CD4-positive, alpha-beta T cell treated with Interleukin-15 for 1 hour (primary cell): ENCODE results near the gene IZUMO4.

ENCODE experiments used
- DNase-seq: peaks from one replicate; pipeline ENCODE4 v3.0.0-alpha.2; 2020

Gene IZUMO4, protein sequence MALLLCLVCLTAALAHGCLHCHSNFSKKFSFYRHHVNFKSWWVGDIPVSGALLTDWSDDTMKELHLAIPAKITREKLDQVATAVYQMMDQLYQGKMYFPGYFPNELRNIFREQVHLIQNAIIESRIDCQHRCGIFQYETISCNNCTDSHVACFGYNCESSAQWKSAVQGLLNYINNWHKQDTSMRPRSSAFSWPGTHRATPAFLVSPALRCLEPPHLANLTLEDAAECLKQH

GRCh38 chr19:2096480-2097202 is at the start of gene IZUMO4:
TSS of gene IZUMO4 (plus strand) at chr19:2096915. CDS start at chr19:2096946, 31 bp downstream.
- DNase-seq = peak; percentile 98

- no peak for DNase-seq
Measured at GRCh38 chr19:2047076-2047448, 49.7 kb upstream of the IZUMO4 start.

GRCh38 chr19:2047449-2048103 is 49.1 kb upstream of the IZUMO4 start:
- DNase-seq = peak; percentile 46

DNA sequence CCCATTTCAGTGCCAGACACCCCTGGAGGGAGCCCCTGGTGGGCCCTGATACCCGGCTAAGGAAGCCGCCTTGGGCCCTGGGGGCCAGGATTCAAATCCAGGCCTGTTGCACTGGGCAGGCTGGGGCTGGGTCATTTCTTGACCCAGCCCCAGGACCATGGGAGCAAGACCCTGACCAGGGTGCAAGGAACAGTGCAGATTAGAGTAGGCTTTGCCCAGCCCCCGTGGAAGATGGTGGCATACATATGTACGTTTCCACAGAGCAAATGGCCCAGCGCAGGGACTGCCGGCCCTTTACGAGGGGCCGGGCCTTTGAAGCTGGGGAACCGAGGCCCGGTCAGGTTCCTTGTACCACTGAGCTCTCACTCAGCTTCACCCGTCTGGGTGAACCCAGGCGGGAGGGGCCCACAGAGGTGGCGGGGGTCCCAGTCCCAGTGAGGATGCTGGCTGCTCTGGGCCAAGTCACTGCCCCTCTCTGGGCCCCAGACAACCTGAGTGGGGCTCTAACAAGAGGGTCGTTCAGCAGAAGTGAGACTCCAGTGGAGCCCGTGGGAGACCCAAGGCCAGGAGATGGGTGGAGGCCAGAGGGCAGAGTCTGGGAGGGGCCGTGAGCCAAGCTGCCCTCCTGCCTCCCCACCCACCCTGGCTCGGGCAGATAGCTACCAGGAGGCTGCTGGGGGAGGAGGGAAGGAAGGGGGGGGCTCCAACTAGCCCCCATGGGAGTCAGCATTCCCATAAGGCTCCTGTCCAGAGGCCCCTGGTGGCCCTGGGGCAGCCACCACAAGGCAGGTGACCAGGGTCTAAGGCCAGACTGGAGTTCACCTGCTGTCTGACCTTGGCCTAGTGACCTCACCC is 48.4 kb upstream of the IZUMO4 start:
- DNase-seq = no peak

DNA sequence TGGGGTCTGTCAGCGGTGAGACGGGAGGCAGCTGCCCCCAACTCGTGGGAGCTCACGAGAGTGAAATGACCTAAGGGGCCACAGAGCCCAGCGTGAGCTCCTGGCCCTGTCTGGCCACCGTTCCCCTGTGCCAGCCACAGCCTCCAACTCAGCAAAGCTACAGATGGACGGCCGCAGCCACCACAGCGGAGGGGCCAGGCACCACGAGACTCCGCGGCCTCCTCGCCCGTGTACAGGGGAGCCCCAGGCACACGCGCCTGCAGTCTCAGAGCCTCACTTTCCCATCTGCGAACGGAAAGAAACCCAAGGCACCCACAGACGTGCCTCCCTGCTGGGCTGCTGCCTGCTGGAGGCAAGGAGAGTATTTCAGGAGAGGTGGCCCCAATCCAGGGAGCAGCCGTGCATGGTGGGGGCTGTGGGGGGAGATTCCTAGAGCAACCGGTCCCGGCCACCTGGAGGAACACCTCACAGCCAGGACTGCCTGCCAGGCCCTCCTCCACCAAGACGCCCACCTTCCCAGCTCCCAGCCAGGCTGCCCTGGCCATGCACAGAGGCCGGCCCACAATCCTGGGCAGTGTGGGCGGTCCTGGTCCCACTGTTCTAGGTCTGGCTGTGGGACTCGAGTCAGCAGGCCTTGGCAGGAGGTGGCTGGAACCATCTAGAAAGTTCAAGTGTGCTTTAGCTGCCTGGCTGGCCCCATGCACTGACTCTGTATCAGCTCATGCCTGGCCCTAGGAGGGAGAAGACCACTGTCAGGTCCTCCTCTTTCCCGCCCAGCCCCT is 47.6 kb upstream of the IZUMO4 start:
- DNase-seq = no peak

- peak; percentile 89 for DNase-seq
Measured at GRCh38 chr19:2049741-2050348, 46.9 kb upstream of the IZUMO4 start.

DNA sequence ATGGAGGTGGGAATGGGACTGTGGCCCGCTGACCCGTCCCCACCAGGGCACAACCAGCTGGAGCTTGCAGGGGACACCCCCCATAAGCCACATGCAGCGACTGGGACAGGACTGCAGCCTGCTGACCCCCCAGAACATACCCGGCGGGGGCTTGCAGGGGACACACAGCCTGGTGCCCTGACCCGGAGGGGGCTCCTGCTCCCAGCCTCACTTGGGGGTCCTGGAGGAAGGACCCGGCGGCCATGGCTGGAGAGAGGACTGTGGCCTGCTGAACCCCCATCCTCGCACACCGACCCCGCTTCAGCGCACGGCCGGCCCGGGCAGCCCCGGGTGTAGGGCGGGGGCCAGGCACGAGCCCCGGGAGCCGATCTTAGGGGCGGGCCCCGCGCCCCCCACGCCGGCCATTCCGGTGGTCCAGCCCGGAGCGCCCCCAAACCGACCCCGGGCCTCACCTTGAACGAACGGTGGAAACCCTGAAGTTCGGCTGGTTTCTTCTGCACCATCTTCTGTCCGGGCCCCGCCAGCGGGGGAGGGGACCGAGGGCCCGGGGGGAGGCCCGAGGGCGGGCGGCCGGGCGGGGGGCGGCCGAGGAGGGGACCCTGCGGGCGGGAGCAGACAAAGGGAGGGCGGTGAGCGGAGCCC is 46.2 kb upstream of the IZUMO4 start:
- no peak for DNase-seq

DNA sequence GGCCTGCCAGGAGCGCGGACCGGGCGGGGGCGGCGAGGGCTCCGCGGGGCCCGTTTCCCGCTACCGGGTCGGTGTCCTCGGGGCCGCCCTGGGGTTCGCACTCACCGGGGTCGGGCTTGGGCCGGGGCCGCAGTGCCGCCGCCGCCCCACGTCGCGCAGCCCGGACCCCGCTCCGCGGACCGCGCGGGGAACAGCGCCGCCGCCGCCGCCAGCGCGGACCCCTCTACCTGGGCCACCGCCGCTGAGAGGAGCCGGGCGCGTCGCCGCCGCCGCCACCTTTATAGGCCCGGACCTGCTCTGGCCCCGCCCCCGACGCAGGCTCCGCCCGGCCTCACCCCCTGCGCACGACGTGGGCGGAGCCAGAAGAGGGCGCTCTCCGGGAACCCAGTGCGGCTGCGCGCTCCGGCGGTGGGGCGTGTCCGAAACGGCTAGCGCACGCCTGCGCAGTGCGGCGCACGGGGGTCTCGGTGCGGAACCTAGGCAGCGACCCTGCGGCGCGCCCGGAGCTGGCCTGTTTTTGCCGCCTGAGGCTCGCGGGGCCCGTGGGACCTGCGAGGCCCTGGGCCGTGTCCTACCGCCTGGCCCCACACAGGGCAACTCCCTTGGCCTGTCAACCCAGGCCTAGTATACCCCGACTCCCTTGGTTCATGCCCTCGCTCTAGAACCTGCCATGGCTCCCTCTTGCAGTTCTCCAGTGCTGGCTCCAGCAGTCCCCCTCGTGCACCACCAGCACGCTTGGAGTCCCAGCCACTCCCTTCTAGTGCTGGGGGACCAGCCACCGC is 45.5 kb upstream of the IZUMO4 start, which contains the start of gene MKNK2:
TSS of gene MKNK2 (minus strand) at position 254 of the 782 bp plus-strand sequence. CDS start 393 bp downstream, outside the sequence.
- peak; percentile 88 for DNase-seq

DNA sequence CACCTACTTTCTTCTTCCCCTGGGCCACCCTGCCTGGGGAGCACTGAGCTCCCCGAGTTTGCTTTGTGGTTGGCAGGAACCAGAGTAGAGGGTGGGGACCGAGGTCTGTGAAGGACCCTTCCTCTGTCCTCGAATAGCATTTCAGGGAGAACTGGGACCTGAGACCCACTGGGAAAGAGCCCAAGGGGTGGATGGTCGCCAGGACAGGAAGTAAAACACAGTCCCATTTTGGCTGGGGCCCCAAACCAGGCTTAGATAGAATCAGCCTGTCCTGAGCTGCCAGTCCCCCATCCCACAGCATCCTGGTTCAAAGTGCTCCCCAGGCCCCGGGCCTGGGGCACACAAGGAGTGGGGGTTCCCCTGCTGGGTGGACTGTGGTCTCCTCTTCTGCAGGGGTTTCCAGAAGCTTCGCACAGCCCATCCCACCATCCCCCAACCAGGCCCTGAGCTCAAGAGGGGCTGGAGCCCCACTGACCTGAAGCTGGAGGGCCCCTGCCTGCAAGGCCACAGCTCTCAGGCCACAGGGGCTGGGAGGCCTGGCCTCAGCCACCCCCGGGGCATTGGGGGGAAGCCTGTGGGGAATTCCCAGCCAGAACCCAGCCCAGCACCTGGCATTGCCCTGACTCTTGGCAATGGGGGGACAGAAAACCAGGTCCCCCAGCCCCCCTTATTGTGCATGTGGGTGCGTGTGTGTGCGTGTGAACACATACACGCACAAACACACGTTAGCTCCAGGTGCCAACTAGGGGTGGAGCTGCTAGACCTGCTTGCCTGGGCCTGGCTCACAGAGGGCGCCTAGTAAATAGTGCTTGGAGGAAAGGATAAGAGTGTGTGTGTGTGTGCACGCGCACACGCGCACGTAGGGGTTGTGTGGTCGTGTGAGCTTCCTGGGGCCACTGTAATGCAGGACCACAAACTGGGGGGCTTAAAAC is 44.7 kb upstream of the IZUMO4 start:
- peak; percentile 84 for DNase-seq

- no peak for DNase-seq
Measured at GRCh38 chr19:2053601-2054389, 42.9 kb upstream of the IZUMO4 start.

GRCh38 chr19:2054763-2055162 is 42.0 kb upstream of the IZUMO4 start:
- DNase-seq = no peak

DNA sequence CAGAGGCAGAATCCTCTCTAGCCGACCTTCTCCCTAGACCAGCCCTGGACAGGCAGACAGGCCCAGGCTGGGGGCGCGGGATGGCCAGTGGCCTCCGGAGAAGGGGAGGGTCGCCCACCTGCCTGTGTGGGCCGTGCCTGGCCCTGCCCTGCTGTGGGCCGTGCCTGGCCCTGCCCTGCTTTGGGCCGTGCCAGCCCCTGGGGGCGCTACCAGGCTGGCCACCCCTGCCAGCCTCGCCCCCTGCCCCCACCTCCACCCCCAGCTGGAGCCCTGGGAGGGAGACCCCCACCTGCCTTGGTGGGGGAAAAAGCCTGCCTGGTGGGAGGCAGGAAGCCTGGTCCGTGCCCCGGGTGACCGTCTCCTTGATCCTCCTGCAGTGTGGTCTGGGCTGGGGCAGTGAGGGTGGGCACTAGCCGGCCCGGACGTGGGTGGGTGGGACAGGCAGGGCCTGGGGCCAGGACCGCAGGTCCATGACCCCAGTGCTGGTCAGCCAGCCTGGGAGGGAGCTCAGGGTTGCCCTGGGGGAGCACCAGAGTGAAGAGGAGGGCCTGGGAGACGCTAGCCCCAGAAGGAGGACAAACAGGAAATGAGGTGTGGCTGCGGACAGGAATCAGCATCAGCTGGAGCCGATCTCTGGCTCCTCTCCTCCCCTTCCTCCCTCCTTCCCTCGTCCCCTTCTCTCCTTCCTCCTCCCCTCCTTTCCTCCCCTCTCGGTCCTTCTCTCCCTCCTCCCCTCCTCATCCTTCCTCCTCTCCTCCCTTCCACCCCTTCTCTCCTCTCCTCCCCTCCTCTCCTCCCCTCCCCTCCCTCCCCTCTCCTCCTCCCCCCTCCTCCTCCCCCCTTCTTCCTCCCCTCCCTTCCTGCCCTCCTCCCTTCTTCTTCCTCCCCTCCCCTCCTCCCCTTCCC is 40.5 kb upstream of the IZUMO4 start:
- no peak for DNase-seq

DNA sequence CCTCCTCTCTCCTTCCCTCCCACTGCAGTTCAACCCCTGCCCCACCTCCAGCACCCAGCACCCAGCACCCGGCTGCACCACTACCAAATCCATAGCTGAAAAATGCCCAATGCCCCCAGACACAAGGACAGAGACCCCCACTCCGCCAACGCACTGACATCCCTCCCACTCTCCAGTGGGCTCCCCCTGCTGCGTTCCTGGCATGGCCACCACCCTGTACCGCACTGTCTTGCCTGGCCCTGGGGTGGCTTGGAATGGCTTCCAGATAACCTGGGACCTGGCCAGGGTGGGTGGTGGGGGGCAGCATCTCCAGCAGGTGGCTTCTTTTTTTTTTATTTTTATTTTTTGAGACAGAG is 39.9 kb upstream of the IZUMO4 start:
- DNase-seq = no peak

- DNase-seq = no peak
Measured at GRCh38 chr19:2057484-2058469, 38.9 kb upstream of the IZUMO4 start.

DNA sequence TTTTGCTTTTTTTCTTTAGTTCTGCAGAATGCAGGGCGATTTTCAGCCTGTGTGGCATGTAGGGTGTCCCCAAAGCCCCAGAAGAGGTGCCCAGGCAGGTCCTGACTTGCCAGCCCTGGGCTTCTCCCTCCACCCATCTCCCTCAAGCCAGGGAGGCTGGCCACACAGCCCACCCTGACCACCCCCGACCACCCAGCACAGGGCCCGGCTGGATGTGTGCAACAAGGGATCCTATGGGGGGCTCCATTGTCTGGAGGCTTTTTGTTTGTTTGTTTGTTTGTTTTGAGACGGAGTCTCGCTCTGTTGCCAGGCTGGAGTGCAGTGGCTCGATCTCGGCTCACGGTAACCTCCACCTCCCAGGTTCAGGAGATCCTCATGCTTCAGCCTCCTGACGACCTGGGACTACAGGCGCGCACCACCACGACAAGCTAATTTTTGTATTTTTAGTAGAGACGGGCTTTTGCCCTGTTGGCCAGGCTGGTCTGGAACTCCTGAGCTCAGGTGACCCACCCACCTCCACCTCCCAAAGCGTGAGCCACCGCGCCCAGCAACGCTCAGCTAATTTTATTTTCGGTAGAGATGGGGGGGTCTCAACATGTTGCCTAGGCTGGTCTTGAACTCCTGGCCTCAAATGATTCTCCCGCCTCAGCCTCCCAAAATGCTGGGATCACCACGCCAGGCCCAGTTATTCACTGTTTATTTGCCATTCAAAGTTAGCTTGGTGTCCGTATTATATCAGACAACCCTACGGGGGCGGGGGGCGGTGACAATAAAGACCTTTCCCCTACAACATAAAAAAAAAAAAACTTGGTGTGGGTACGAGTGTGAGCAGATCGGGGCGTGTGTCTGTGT is 37.9 kb upstream of the IZUMO4 start:
- DNase-seq = no peak
